ENCODE data around the gene LRRN3. TPM values are rescaled to one million over a fixed set of nuclear protein-coding genes. Genes with fewer than 3 reads are reported as not detected.

The LRRN3 gene
- total RNA-seq, 1 donor from 2014 or later, result 6.3 TPM

GRCh38 chr7:111086532-111086931 is 4.4 kb upstream of the LRRN3 start:
- no peak for TF ChIP-seq CTCF (IDR thresholded peaks at IDR 0.05; ENCODE audit: partially characterized antibody, unreplicated experiment)
- no peak for DNase-seq
- H3K27me3 Mint-ChIP-seq (ENCODE audit: unreplicated experiment), result peaks cover 4% of the 10 kb centered on the region
- H3K36me3 Mint-ChIP-seq (ENCODE audit: unreplicated experiment), result no peaks in the 10 kb centered on the region
- H3K27ac Mint-ChIP-seq (ENCODE audit: unreplicated experiment), result no peak overlapping the region
- H3K4me1 Mint-ChIP-seq (ENCODE audit: low read depth, unreplicated experiment), result peaks cover 10% of the 10 kb centered on the region
- H3K9me3 Mint-ChIP-seq (ENCODE audit: unreplicated experiment), result peaks cover 6% of the 10 kb centered on the region
- no peak overlapping the region for H3K4me3 Mint-ChIP-seq (ENCODE audit: unreplicated experiment)

GRCh38 chr7:111088328-111088727 is 2.6 kb upstream of the LRRN3 start:
- no peak for TF ChIP-seq CTCF (IDR thresholded peaks at IDR 0.05; ENCODE audit: partially characterized antibody, unreplicated experiment)
- Mint-ChIP-seq H3K36me3 (ENCODE audit: unreplicated experiment) (no peaks in the 10 kb centered on the region), H3K9me3 (ENCODE audit: unreplicated experiment) (peaks cover 6% of the 10 kb centered on the region), H3K27ac (ENCODE audit: unreplicated experiment) (no peak overlapping the region), H3K4me3 (ENCODE audit: unreplicated experiment) (no peak overlapping the region), H3K27me3 (ENCODE audit: unreplicated experiment) (peaks cover 4% of the 10 kb centered on the region), H3K4me1 (ENCODE audit: low read depth, unreplicated experiment) (peaks cover 18% of the 10 kb centered on the region)
- DNase-seq, result no peak

GRCh38 chr7:111089822-111090426 is 1.0 kb upstream of the LRRN3 start:
- Mint-ChIP-seq H3K4me3 (ENCODE audit: unreplicated experiment) (no peak overlapping the region), H3K9me3 (ENCODE audit: unreplicated experiment) (peaks cover 6% of the 10 kb centered on the region), H3K27me3 (ENCODE audit: unreplicated experiment) (peaks cover 4% of the 10 kb centered on the region), H3K4me1 (ENCODE audit: low read depth, unreplicated experiment) (peaks cover 28% of the 10 kb centered on the region), H3K27ac (ENCODE audit: unreplicated experiment) (no peak overlapping the region), H3K36me3 (ENCODE audit: unreplicated experiment) (no peaks in the 10 kb centered on the region)
- TF ChIP-seq CTCF (IDR thresholded peaks at IDR 0.05; ENCODE audit: partially characterized antibody, unreplicated experiment), result peak; percentile 83
- no peak for DNase-seq

GRCh38 chr7:111091593-111092358 is 849 bp downstream of the LRRN3 start:
- Mint-ChIP-seq H3K27ac (ENCODE audit: unreplicated experiment) (peak overlapping the region; percentile 86), H3K4me1 (ENCODE audit: low read depth, unreplicated experiment) (peaks cover 36% of the 10 kb centered on the region), H3K9me3 (ENCODE audit: unreplicated experiment) (peaks cover 6% of the 10 kb centered on the region), H3K27me3 (ENCODE audit: unreplicated experiment) (peaks cover 4% of the 10 kb centered on the region), H3K4me3 (ENCODE audit: unreplicated experiment) (peak overlapping the region; percentile 82), H3K36me3 (ENCODE audit: unreplicated experiment) (no peaks in the 10 kb centered on the region)
- DNase-seq, result no peak
- no peak for TF ChIP-seq CTCF (IDR thresholded peaks at IDR 0.05; ENCODE audit: partially characterized antibody, unreplicated experiment)

Measured in glutamatergic neuron (in vitro differentiated cells).